C4-2B (cell line): Measurements from ENCODE around the gene ISYNA1.
A peak's percentile ranks its signal among the peaks of the same experiment; 100 is the strongest.

Experiments
- H3K27ac ChIP-seq: fragments of 450-650 bp; 2 replicates; pipeline ENCODE4 v1.5.1; 2017
- ZFX ChIP-seq: fragments of 450-650 bp; IDR thresholded peaks from 2 replicates; pipeline ENCODE4 v1.6.1; 2017
- TF ChIP-seq, protein P1 (sequence below): fragments of 450-650 bp; conservative IDR thresholded peaks from 2 replicates; pipeline ENCODE4 v1.5.1; 2017; ENCODE audit warnings: mild to moderate bottlenecking

Gene ISYNA1

DNA sequence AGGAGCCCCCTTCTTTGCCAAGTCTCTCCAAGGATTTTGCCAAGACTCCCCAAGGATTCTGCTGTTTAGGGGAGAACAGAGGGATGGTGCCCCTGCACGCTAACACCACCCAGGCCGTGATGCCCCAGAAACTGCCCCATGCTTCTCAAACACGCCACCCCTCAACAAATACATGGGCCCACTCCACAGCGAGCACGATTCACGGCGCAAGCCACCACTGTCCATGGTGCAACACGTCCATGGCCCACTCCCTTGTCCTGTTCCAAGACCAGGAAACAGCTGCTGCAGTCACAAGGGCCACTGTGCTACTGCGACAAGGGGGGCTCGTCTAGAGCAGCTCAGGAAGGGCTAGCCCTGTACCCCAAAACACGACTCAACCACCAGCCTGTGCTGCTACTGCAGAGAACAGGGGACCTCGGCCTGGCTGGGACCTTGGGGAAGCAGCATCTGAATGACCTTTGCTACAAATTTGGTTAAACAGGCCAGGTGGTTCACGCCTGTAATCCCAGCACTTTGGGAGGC is 36.5 kb upstream of the ISYNA1 start:
- H3K27ac ChIP-seq: no peak overlapping the region
- TF ChIP-seq ZFX: no peak
- TF ChIP-seq, protein P1, sequence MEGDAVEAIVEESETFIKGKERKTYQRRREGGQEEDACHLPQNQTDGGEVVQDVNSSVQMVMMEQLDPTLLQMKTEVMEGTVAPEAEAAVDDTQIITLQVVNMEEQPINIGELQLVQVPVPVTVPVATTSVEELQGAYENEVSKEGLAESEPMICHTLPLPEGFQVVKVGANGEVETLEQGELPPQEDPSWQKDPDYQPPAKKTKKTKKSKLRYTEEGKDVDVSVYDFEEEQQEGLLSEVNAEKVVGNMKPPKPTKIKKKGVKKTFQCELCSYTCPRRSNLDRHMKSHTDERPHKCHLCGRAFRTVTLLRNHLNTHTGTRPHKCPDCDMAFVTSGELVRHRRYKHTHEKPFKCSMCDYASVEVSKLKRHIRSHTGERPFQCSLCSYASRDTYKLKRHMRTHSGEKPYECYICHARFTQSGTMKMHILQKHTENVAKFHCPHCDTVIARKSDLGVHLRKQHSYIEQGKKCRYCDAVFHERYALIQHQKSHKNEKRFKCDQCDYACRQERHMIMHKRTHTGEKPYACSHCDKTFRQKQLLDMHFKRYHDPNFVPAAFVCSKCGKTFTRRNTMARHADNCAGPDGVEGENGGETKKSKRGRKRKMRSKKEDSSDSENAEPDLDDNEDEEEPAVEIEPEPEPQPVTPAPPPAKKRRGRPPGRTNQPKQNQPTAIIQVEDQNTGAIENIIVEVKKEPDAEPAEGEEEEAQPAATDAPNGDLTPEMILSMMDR: no peak

DNA sequence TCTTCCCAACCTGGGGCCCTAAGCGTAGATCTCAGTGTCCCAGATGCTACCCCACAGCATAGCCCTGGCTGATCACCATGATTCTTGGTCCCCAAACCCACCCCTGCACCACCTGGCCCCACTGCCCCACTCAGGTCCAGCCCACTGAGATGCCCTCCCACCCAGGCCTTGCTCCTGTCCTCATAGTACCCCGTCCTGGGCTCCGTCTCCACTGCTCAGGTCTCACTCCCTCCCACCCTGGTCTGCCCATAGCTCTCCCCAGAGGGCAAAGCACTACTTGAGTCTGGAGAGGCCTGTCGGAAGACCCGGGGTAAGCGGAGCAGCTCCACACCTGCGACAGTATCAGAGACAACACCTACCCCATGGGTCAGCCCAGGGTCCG is 35.8 kb upstream of the ISYNA1 start:
- H3K27ac ChIP-seq: no peak overlapping the region
- no peak for TF ChIP-seq ZFX
- TF ChIP-seq, protein P1: no peak

DNA sequence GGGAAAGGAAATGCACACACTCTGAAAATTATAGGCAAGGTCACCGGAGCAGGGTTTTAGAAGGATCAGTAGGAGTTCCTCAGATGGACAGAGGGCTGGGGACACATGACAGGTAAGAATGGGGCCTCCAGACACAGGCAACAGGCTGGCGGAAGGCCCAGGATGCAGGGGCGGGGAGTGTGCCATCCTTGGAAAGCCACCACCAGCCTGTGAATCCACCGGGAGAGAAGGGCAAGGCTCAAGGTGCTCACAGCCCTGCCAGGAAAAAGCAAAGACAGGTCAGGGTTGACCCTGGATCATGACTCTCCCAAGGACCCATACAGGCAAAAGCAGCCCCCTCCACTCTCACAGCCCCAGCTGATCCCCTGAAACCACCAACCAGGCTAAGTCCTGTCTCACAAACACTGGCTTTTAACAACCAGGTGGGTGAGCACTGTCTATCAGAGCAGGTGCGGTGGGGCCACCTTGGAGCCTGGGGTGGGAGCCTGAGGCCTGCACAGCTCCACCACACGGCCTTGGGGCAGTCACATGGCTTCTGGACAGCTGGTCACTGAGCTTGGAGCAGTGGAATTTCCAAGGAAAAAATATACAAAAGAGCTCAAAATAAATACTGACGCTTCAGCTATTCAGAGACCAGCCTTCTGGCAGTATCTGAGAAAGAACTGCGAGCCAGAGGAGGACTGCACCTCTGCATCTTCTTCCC is 35.2 kb upstream of the ISYNA1 start:
- TF ChIP-seq ZFX: no peak
- TF ChIP-seq, protein P1: no peak
- no peak overlapping the region for H3K27ac ChIP-seq

DNA sequence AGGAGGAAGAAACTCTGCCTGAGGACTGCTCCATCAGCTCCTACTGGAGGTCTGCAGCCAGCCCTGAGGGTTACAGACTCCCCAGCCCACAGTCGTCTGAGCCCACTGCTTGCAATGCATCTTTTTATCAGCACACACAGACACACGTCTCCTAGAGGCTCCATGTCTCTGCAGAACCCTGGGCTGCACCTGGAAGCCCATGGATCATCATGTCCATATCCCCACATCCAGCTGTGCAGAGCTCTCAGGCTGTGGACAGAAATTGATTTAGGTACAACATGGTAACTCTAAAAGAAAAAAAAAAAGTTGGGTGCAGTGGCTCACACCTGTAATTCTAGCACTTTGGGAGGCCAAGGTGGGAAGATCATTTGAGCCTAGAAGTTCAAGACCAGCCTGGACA is 32.9 kb upstream of the ISYNA1 start:
- no peak overlapping the region for H3K27ac ChIP-seq
- TF ChIP-seq, protein P1: no peak
- TF ChIP-seq ZFX: no peak

DNA sequence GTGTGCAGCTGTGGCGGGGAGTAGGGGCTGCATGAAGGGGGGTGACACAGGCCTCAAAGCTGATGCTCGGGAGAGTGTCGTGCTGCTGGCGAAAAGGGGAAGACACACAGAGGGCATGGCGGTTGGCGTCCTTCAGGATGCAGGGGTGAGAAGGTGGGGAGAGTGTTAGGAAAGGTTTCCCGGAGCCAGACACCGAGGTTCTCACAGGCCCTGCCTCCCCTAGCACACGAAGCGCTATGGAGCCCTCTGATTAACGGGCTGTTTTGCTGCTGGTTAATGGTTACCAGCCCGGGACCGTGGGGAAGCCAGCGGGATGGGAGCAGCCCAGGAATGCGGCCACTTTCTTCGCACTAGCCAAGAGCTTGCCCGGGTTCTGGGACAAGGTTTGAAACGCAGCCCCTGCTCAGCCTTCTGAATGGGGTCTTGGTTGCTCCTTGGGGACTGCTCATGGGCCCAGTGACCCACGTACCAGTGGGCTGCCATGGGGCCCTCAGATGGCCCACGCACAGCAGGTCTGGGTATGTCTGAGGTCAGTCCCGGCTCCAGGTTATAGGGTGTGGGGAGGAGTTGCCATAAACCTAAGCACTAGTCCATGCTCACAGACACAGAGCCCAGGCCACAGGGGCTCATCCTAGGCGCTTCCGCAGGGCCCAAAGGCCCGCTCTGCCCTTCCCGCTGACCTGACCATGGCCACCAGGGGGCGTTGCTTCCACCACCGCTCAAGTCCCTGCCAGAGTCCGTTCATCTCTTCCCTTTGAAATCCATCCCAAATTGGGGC is 31.3 kb upstream of the ISYNA1 start:
- TF ChIP-seq, protein P1: peak; percentile 85
- TF ChIP-seq ZFX: no peak
- no peak overlapping the region for H3K27ac ChIP-seq

DNA sequence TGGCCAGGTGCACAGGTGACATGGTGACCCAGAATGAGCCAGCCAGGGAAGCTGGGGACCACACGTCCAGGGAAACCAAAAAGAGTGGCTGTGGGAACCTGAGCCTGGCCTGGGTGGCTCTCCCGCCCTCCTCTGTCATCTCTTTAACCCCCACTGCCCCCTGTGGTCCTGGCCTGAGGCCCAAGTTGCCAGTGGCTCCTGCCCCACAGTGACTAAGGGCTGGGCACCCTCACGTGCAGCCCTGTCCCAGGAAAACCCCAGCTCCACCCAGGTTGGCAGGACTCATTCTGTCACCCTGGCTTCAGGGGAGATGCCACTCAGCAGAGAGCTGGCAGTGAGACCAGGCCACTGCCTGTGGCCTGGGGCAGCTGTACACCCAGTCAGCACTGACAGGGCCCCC is 30.6 kb upstream of the ISYNA1 start:
- TF ChIP-seq ZFX: no peak
- TF ChIP-seq, protein P1: no peak
- H3K27ac ChIP-seq: no peak overlapping the region

DNA sequence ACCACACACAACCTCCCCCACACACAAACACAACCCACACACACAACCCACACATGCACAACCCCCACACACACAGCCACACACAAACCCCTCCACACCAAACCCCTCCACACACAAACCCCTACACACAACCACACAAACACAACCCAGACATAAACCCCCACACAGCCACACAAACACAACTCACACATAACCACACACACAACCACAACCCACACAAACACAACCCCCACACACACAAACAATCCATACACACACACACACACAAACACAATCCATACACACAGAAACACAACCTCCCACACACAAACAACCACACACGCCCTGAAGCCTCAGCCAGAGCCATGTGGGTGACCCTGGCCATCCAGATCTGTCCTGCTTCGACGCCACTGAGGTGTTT is 30.0 kb upstream of the ISYNA1 start:
- H3K27ac ChIP-seq: no peak overlapping the region
- TF ChIP-seq, protein P1: no peak
- no peak for TF ChIP-seq ZFX
